ENCODE measurements around the gene LYRM1. TPM values are rescaled to one million over a fixed set of nuclear protein-coding genes. Genes with fewer than 3 reads are reported as not detected.

LYRM1 gene
- total and polyA plus RNA-seq, 10 of the 15 experiments (the other 5 are each of a cell fraction or from before 2014, with no cell fraction given) = 18.4 to 54.4 (median 38.0) TPM

- FAIRE-seq = no peak
- Histone ChIP-seq H3K27ac (ENCODE audit: control insufficient read depth, insufficient read depth) (no peak overlapping the region), H3K27me3 (replicated peaks in 1 of 2; ENCODE audit: control insufficient read depth in 2 of 2, insufficient read depth in 2 of 2, low read length in 1 of 2) (no peaks in the 10 kb centered on the region), H3K9me3 (replicated peaks; ENCODE audit: control insufficient read depth, insufficient read depth, low read length) (no peaks in the 10 kb centered on the region), H2AFZ (ENCODE audit: control insufficient read depth, low read depth, low read length) (no peak overlapping the region), H4K20me1 (ENCODE audit: control insufficient read depth, insufficient read depth) (no peaks in the 10 kb centered on the region), H3K36me3 (ENCODE audit: control insufficient read depth in 2 of 2, insufficient read depth in 2 of 2, low read length in 1 of 2) (0 out of 4 replicates have a peak, but pooled peaks cover 0 to 2% of the 10 kb centered on the region in 2 experiments), H3K4me1 (ENCODE audit: control insufficient read depth, insufficient read depth, low read length) (no peaks in the 10 kb centered on the region), H3K79me2 (ENCODE audit: control insufficient read depth, insufficient read depth, low read length) (no peaks in the 10 kb centered on the region), H3K9ac (ENCODE audit: control insufficient read depth, insufficient read depth, low read length) (no peak overlapping the region), H3K4me2 (ENCODE audit: control insufficient read depth, insufficient read depth) (no peak overlapping the region), H3K4me3 (no peak overlapping the region)
- no peak for DNase-seq (ENCODE audit: low read depth, low spot score)
- ChIA-PET RAD21 (ENCODE audit: unreplicated experiment) (interaction anchor here (0.7 to 1.6 kb wide), 4 partner anchors 13 to 231 kb away, joined by 3 to 8 read pairs (median 4); no protein-coding TSS in a partner anchor), POLR2A (interaction anchor here (0.5 kb wide), 1 partner anchor 228 kb away, joined by 3 read pairs; no protein-coding TSS in a partner anchor), SMC1A (ENCODE audit: uncharacterized antibody, unreplicated experiment) (interaction anchor here (0.9 to 6.7 kb wide), 12 partner anchors 11 to 229 kb away, joined by 3 to 50 read pairs (median 4); partner anchors contain the start of genes DCUN1D3 and LYRM1), CTCF (interaction anchor here (0.9 to 5.6 kb wide), 9 partner anchors 12 to 231 kb away, joined by 3 to 56 read pairs (median 4); partner anchors contain the start of genes ERI2 and REXO5)
- WGBS (ENCODE audit: insufficient coverage, insufficient replicate concordance, low lambda C conversion rate, missing lambda C conversion rate) = 97% methylated on average over 5 of the region's 5 CpGs
- intact Hi-C loops (cut with micrococcal nuclease; ENCODE audit: unreplicated experiment) (loop anchor here (10.0 kb wide), 1 partner anchor 92 kb away; no protein-coding TSS in a partner anchor), in situ Hi-C loops (cut with MboI) (loop anchor here (5.0 kb wide), 2 partner anchors 149 to 229 kb away; no protein-coding TSS in a partner anchor)
- ATAC-seq = no peak
- no TSS peak for BruUV-seq (replicated peaks)
- TF ChIP-seq MYB (IDR thresholded peaks at IDR 0.05; ENCODE audit: borderline replicate concordance, low read depth, low read length) = no peak
Observed at GRCh38 chr16:20853143-20853542, 47.4 kb upstream of the LYRM1 start.

DNA sequence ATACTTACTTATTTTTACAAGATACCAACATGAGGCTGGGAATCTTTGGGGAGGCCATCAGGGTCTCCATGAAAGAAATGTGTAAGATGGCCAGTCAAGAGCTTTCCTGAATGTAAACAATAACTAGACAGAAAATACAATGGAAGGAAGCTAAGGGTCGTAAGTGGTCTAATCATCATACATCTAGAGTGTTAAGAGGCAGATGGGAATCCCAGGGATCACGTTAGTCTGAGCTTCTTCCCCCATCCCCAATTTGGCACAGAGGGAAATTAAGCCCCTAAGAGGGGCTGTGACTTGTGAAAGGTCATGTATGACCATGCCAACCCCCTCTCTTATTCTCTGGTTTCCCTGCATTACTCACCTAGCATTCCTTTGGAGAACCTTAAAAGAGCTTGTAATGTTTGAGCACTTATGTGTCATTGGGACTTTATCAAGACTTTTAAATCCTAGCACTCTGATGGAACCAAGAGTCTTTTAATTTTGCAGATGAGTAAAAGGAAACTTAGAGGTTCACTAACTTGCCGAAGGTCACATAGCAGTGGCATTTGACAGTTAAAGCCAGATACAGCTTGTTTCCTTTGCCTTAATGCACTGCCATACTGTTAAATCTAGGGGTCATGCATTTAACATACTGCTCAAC is 46.5 kb upstream of the LYRM1 start:
- Histone ChIP-seq H3K27ac (ENCODE audit: control insufficient read depth, insufficient read depth) (no peak overlapping the region), H3K4me1 (ENCODE audit: control insufficient read depth, insufficient read depth, low read length) (no peaks in the 10 kb centered on the region), H2AFZ (ENCODE audit: control insufficient read depth, low read depth, low read length) (no peak overlapping the region), H3K27me3 (replicated peaks in 1 of 2; ENCODE audit: control insufficient read depth in 2 of 2, insufficient read depth in 2 of 2, low read length in 1 of 2) (no peaks in the 10 kb centered on the region), H3K4me3 (no peak overlapping the region), H3K9ac (ENCODE audit: control insufficient read depth, insufficient read depth, low read length) (no peak overlapping the region), H3K4me2 (ENCODE audit: control insufficient read depth, insufficient read depth) (no peak overlapping the region), H3K9me3 (replicated peaks; ENCODE audit: control insufficient read depth, insufficient read depth, low read length) (no peaks in the 10 kb centered on the region), H4K20me1 (ENCODE audit: control insufficient read depth, insufficient read depth) (no peaks in the 10 kb centered on the region), H3K79me2 (ENCODE audit: control insufficient read depth, insufficient read depth, low read length) (no peaks in the 10 kb centered on the region), H3K36me3 (ENCODE audit: control insufficient read depth in 2 of 2, insufficient read depth in 2 of 2, low read length in 1 of 2) (0 out of 4 replicates have a peak, but pooled peaks cover 0 to 2% of the 10 kb centered on the region in 2 experiments)
- intact Hi-C loops (cut with micrococcal nuclease; ENCODE audit: unreplicated experiment) (loop anchor here (10.0 kb wide), 1 partner anchor 91 kb away; no protein-coding TSS in a partner anchor), in situ Hi-C loops (cut with MboI) (loop anchor here (5.0 kb wide), 2 partner anchors 148 to 228 kb away; no protein-coding TSS in a partner anchor)
- BruUV-seq (replicated peaks) = no TSS peak
- ATAC-seq (no peak), FAIRE-seq (no peak), DNase-seq (ENCODE audit: low read depth, low spot score) (no peak)
- SMC1A ChIA-PET (ENCODE audit: uncharacterized antibody, unreplicated experiment) = interaction anchor here (0.6 to 6.7 kb wide), 11 partner anchors 11 to 228 kb away, joined by 3 to 50 read pairs (median 3); partner anchors contain the start of genes DCUN1D3 and LYRM1
- CTCF ChIA-PET = interaction anchor here (0.9 to 5.3 kb wide), 8 partner anchors 21 to 248 kb away, joined by 3 to 24 read pairs (median 4); no protein-coding TSS in a partner anchor
- POLR2A ChIA-PET = no interaction called here
- 97% methylated on average over 3 of the region's 3 CpGs for WGBS (ENCODE audit: insufficient coverage, insufficient replicate concordance, low lambda C conversion rate, missing lambda C conversion rate)
- RAD21 ChIA-PET (ENCODE audit: unreplicated experiment) = interaction anchor here (0.9 to 2.4 kb wide), 5 partner anchors 19 to 146 kb away, joined by 3 to 12 read pairs (median 4); partner anchors contain the start of gene ACSM3
- no peak for TF ChIP-seq BRCA1 (IDR thresholded peaks at IDR 0.05; ENCODE audit: low read depth, low read length)
- TF ChIP-seq, protein P1, sequence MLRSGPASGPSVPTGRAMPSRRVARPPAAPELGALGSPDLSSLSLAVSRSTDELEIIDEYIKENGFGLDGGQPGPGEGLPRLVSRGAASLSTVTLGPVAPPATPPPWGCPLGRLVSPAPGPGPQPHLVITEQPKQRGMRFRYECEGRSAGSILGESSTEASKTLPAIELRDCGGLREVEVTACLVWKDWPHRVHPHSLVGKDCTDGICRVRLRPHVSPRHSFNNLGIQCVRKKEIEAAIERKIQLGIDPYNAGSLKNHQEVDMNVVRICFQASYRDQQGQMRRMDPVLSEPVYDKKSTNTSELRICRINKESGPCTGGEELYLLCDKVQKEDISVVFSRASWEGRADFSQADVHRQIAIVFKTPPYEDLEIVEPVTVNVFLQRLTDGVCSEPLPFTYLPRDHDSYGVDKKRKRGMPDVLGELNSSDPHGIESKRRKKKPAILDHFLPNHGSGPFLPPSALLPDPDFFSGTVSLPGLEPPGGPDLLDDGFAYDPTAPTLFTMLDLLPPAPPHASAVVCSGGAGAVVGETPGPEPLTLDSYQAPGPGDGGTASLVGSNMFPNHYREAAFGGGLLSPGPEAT (IDR thresholded peaks at IDR 0.05; ENCODE audit: low read depth) = no peak
- TF ChIP-seq SUPT20H (IDR thresholded peaks at IDR 0.05; ENCODE audit: borderline replicate concordance, control insufficient read depth, low read depth, low read length) = no peak
- TF ChIP-seq NR2F1 (conservative IDR thresholded peaks at IDR 0.05) = no peak
- TF ChIP-seq MTA3 (IDR thresholded peaks at IDR 0.05; ENCODE audit: borderline replicate concordance, low read length) = no peak
- no peak for TF ChIP-seq ATF2 (IDR thresholded peaks at IDR 0.05; ENCODE audit: low read length)
- TF ChIP-seq JUND (IDR thresholded peaks at IDR 0.05; ENCODE audit: low read depth, low read length) = no peak
- no peak for TF ChIP-seq NKRF (conservative IDR thresholded peaks at IDR 0.05)

Data from GM12878 (cell line).